Fibroblast of skin of back (primary cell): ENCODE results near the gene AEBP1.

Source experiments
- DNase-seq: peaks from one replicate; pipeline ENCODE4 v3.0.0-alpha.2; 2013

The AEBP1 gene

GRCh38 chr7:44067064-44067951 lies 36.8 kb upstream of the AEBP1 start:
- no peak for DNase-seq

GRCh38 chr7:44068054-44068453 lies 36.1 kb upstream of the AEBP1 start:
- no peak for DNase-seq

GRCh38 chr7:44071726-44072363 lies 32.3 kb upstream of the AEBP1 start:
- no peak for DNase-seq

- peak; percentile 91 for DNase-seq
Measured at GRCh38 chr7:44072364-44073231, 31.5 kb upstream of the AEBP1 start.

- DNase-seq, result peak; percentile 61
Measured at GRCh38 chr7:44073664-44074348, 30.3 kb upstream of the AEBP1 start.

- DNase-seq, result no peak
Measured at GRCh38 chr7:44074349-44074695, 29.8 kb upstream of the AEBP1 start.

- DNase-seq, result no peak
Measured at GRCh38 chr7:44075296-44076075, 28.7 kb upstream of the AEBP1 start.

- DNase-seq, result no peak
Measured at GRCh38 chr7:44076101-44076895, 27.8 kb upstream of the AEBP1 start.

GRCh38 chr7:44077061-44077460 lies 27.1 kb upstream of the AEBP1 start:
- no peak for DNase-seq

- no peak for DNase-seq
Measured at GRCh38 chr7:44077681-44078091, 26.5 kb upstream of the AEBP1 start.

GRCh38 chr7:44078521-44078920 lies 25.6 kb upstream of the AEBP1 start:
- DNase-seq, result no peak

GRCh38 chr7:44079331-44080021 lies 24.7 kb upstream of the AEBP1 start:
- no peak for DNase-seq

GRCh38 chr7:44080118-44080517 lies 24.0 kb upstream of the AEBP1 start:
- no peak for DNase-seq

GRCh38 chr7:44080686-44081265 lies 23.4 kb upstream of the AEBP1 start:
- no peak for DNase-seq

GRCh38 chr7:44081266-44081748 lies 22.8 kb upstream of the AEBP1 start:
- DNase-seq, result no peak

- peak; percentile 100 for DNase-seq
Measured at GRCh38 chr7:44082541-44083207, 21.5 kb upstream of the AEBP1 start.

- DNase-seq, result no peak
Measured at GRCh38 chr7:44083796-44084195, 20.3 kb upstream of the AEBP1 start.

GRCh38 chr7:44084701-44085100 lies 19.4 kb upstream of the AEBP1 start:
- DNase-seq, result peak; percentile 53

- no peak for DNase-seq
Measured at GRCh38 chr7:44085546-44085945, 18.6 kb upstream of the AEBP1 start.
